Natural killer cell (primary cell): ENCODE results near the gene TARS3. TPM values are rescaled to one million over a fixed set of nuclear protein-coding genes. Genes with fewer than 3 reads are reported as not detected.

Experiments
- ATAC-seq, 3 donors: fragments of 150-1000 bp in 2 of 3; fragments of 200-7000 bp in 1 of 3; cut with Tn5 transposase; 1 replicate in 1 of 3; 2 replicates in 2 of 3; pipeline ENCODE4 v1.10.0; 2021; ENCODE audit warnings: mild to moderate bottlenecking in 2 of 3, moderate library complexity in 2 of 3
- DNase-seq, 2 donors: peaks; one replicate each; pipeline versions ENCODE4 v3.0.0 to v3.0.0-alpha.2; 2013 to 2021; ENCODE audit warnings: mixed read lengths in 1 of 2
- H3K27ac ChIP-seq: one replicate; pipeline ENCODE4 v1.5.1; 2013; ENCODE audit warnings: mild to moderate bottlenecking, low read length
- H3K27me3 ChIP-seq: one replicate; pipeline ENCODE4 v1.6.1; 2013; ENCODE audit warnings: low read length; ENCODE audit not compliant: control insufficient read depth, insufficient read depth
- H3K36me3 ChIP-seq: one replicate; pipeline ENCODE4 v1.6.1; 2013; ENCODE audit warnings: low read length; ENCODE audit not compliant: control insufficient read depth, insufficient read depth
- H3K4me1 ChIP-seq: one replicate; pipeline ENCODE4 v1.6.1; 2013; ENCODE audit warnings: low read length; ENCODE audit not compliant: control insufficient read depth, insufficient read depth
- H3K4me3 ChIP-seq: one replicate; pipeline ENCODE4 v1.5.1; 2013; ENCODE audit warnings: low read length
- H3K9me3 ChIP-seq: one replicate; pipeline ENCODE4 v1.6.1; 2013; ENCODE audit warnings: low read length; ENCODE audit not compliant: control insufficient read depth, insufficient read depth
- H3K27ac Mint-ChIP-seq, 2 donors: one replicate each; pipeline ENCODE4 v1.8.0; 2022; ENCODE audit warnings: mild to moderate bottlenecking in 2 of 2, mixed read lengths in 2 of 2, moderate library complexity in 1 of 2
- H3K27me3 Mint-ChIP-seq, 2 donors: one replicate each; pipeline ENCODE4 v1.8.0; 2022; ENCODE audit warnings: low read depth in 2 of 2, mixed read lengths in 2 of 2
- H3K36me3 Mint-ChIP-seq: one replicate; pipeline ENCODE4 v1.8.0; 2022; ENCODE audit warnings: mixed read lengths
- H3K4me1 Mint-ChIP-seq, 2 donors: one replicate each; pipeline ENCODE4 v1.8.0; 2022; ENCODE audit warnings: mixed read lengths in 2 of 2
- H3K4me3 Mint-ChIP-seq: one replicate; pipeline ENCODE4 v1.8.0; 2022; ENCODE audit warnings: mild to moderate bottlenecking, moderate library complexity, mixed read lengths
- H3K9me3 Mint-ChIP-seq, 2 donors: one replicate each; pipeline ENCODE4 v1.8.0; 2022; ENCODE audit warnings: mixed read lengths in 2 of 2
- WGBS: methylation state at CpG from one replicate; pipeline ENCODE4 v1.1.7; 2013; ENCODE audit warnings: missing lambda C conversion rate; ENCODE audit not compliant: insufficient coverage; 5-methylcytosine and 5-hydroxymethylcytosine counted together
- intact Hi-C: fragments of 100-400 bp; cut with micrococcal nuclease; formaldehyde crosslinking; loops from one replicate; pipeline ENCODE4 v1.14.2; 2022
- total RNA-seq, 4 donors: library from RNA; stranded (reverse); fragments of 120-200 nt in 1 of 4; gene quantifications; one replicate each; pipeline versions ENCODE4 v1.2.3 to v1.2.4, GENCODE V29; 2013 to 2022
- TF ChIP-seq, protein P1 (sequence below): fragments of 200-600 bp; IDR thresholded peaks from one replicate; pipeline ENCODE4 v1.8.0; 2022; ENCODE audit warnings: antibody characterized with exemption

TARS3 gene
- total RNA-seq, 3 donors from 2014 or later (not counting 1 experiment from before 2014, with no cell fraction given), result 11.6 to 20.5 (median 12.1) TPM

DNA sequence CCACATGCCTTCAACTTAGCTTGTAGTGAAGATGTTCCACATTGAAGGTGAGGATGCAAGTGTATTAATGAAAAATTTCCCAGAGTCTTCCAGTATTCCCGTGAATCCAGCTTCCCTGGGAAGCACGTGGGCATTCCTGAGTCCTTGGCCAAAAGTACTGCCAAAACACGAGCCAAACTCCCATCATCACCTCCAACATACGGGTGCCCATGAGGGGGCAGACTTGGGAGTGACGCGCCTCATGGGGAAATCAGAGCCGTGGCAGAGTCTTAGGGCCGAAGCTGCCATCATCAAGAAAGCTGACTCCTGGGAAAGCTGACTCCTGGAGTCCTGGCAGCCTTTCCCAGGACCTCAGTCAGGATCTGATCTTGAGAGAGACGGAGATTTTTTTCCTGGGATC is 52.0 kb downstream of the TARS3 start:
- intact Hi-C loops, result no loop called here
- no peaks in the 10 kb centered on the region for H3K27me3 ChIP-seq
- no peaks in the 10 kb centered on the region for H3K9me3 Mint-ChIP-seq
- WGBS, result 95% methylated on average over 9 of the region's 9 CpGs
- H3K27ac Mint-ChIP-seq, result no peak overlapping the region
- no peak overlapping the region for H3K27ac ChIP-seq
- TF ChIP-seq, protein P1, sequence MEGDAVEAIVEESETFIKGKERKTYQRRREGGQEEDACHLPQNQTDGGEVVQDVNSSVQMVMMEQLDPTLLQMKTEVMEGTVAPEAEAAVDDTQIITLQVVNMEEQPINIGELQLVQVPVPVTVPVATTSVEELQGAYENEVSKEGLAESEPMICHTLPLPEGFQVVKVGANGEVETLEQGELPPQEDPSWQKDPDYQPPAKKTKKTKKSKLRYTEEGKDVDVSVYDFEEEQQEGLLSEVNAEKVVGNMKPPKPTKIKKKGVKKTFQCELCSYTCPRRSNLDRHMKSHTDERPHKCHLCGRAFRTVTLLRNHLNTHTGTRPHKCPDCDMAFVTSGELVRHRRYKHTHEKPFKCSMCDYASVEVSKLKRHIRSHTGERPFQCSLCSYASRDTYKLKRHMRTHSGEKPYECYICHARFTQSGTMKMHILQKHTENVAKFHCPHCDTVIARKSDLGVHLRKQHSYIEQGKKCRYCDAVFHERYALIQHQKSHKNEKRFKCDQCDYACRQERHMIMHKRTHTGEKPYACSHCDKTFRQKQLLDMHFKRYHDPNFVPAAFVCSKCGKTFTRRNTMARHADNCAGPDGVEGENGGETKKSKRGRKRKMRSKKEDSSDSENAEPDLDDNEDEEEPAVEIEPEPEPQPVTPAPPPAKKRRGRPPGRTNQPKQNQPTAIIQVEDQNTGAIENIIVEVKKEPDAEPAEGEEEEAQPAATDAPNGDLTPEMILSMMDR, result no peak
- H3K36me3 ChIP-seq, result peaks cover 46% of the 10 kb centered on the region
- H3K9me3 ChIP-seq, result no peaks in the 10 kb centered on the region
- H3K4me1 ChIP-seq, result no peaks in the 10 kb centered on the region
- no peak overlapping the region for H3K4me3 ChIP-seq
- H3K36me3 Mint-ChIP-seq, result no peaks in the 10 kb centered on the region
- ATAC-seq, result no peak
- DNase-seq, result no peak
- H3K4me1 Mint-ChIP-seq, result no peaks in the 10 kb centered on the region
- H3K27me3 Mint-ChIP-seq, result no peaks in the 10 kb centered on the region
- H3K4me3 Mint-ChIP-seq, result no peak overlapping the region

DNA sequence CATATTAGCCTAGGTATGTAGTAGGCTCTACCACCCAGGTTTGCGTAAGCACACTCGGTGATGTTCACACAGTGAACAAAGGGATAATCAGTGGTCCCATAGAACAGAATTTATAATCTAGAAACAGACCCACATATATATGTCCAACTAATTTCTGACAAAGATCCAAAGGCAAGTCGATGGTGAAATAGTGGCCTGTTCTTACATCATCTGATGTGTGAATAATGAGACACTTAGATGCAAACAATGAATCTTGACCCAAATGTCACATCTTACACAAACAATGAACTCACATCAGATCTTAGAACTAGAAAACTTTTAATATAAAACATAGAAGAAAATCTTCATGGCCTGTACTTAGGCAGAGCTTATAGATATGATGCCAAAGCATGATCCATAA is 54.5 kb downstream of the TARS3 start:
- H3K27ac ChIP-seq, result no peak overlapping the region
- ATAC-seq (no peak), DNase-seq (no peak)
- Mint-ChIP-seq H3K4me3 (no peak overlapping the region), H3K4me1 (no peaks in the 10 kb centered on the region), H3K27ac (no peak overlapping the region), H3K9me3 (no peaks in the 10 kb centered on the region), H3K36me3 (no peaks in the 10 kb centered on the region), H3K27me3 (no peaks in the 10 kb centered on the region)
- TF ChIP-seq, protein P1, result no peak
- WGBS, result 97% methylated on average over 2 of the region's 3 CpGs
- H3K27me3 ChIP-seq, result no peaks in the 10 kb centered on the region
- no peaks in the 10 kb centered on the region for H3K9me3 ChIP-seq
- H3K36me3 ChIP-seq, result peaks cover 43% of the 10 kb centered on the region
- intact Hi-C loops, result no loop called here
- H3K4me3 ChIP-seq, result no peak overlapping the region
- no peaks in the 10 kb centered on the region for H3K4me1 ChIP-seq

DNA sequence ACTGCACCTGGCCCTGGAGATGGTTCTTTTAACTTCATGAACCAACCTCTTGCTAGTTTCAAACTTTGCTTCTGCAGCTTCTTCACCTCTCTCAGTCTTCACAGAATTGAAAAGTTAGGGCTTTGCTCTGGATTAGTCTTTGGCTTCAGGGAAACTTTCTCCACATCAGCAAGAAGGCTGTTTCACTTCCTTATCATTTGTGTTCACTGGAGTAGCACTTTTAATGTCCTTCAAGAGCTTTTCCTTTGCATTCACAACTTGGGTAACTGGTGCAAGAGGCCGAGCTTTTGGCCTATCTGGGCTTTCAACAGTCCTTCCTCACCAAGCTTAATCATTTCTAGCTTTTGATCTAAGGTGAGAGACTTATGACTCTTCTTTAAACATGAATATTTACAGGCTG is 56.4 kb downstream of the TARS3 start:
- WGBS, result 100% methylated on average over 1 of the region's 1 CpG
- Histone ChIP-seq H3K36me3 (peaks cover 28% of the 10 kb centered on the region), H3K4me3 (no peak overlapping the region), H3K4me1 (no peaks in the 10 kb centered on the region), H3K27me3 (no peaks in the 10 kb centered on the region), H3K27ac (no peak overlapping the region), H3K9me3 (no peaks in the 10 kb centered on the region)
- no peak for ATAC-seq
- Mint-ChIP-seq H3K27ac (no peak overlapping the region), H3K27me3 (no peaks in the 10 kb centered on the region), H3K4me1 (no peaks in the 10 kb centered on the region), H3K9me3 (no peaks in the 10 kb centered on the region), H3K36me3 (no peaks in the 10 kb centered on the region), H3K4me3 (no peak overlapping the region)
- intact Hi-C loops, result no loop called here
- TF ChIP-seq, protein P1, result no peak
- DNase-seq, result no peak

DNA sequence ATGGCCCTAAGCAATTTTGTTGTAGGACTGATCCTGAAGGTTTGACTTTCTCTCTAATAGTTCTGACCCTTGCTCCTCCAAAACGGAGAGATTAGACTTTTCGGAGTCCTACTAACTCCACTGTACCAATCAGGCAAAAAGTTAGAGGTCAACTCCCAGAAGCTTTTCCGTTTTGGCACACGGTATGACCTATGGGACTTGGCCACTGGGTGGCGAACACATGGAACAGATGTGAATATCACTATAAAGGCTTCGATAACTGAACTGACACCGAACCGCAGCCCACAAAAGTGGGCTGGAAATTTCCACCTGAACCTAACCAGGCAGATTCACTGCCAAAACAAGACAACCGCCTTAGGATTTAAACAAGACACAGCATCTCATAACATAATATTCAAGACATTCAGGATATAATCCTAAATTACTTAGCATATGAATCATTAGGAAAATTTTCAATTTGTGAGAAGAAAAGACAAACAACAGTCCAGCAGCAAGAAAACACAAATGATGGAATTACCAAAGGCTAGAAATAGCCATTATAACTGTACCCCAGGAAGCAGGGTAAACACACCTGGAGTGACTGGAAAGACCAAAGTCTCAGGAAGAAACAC is 59.9 kb downstream of the TARS3 start:
- TF ChIP-seq, protein P1, result no peak
- H3K4me3 Mint-ChIP-seq, result no peak overlapping the region
- no peaks in the 10 kb centered on the region for H3K27me3 ChIP-seq
- no peak overlapping the region for H3K4me3 ChIP-seq
- H3K36me3 ChIP-seq, result peaks cover 16% of the 10 kb centered on the region
- H3K9me3 Mint-ChIP-seq, result no peaks in the 10 kb centered on the region
- no peaks in the 10 kb centered on the region for H3K27me3 Mint-ChIP-seq
- intact Hi-C loops, result no loop called here
- ATAC-seq (no peak), DNase-seq (no peak)
- no peaks in the 10 kb centered on the region for H3K4me1 Mint-ChIP-seq
- no peak overlapping the region for H3K27ac ChIP-seq
- H3K4me1 ChIP-seq, result no peaks in the 10 kb centered on the region
- H3K36me3 Mint-ChIP-seq, result no peaks in the 10 kb centered on the region
- H3K27ac Mint-ChIP-seq, result no peak overlapping the region
- 94% methylated on average over 9 of the region's 9 CpGs for WGBS
- no peaks in the 10 kb centered on the region for H3K9me3 ChIP-seq
